Suprapubic skin (tissue), 4 donors: ENCODE results near the gene KREMEN2. TPM values are rescaled to one million over a fixed set of nuclear protein-coding genes. Genes with fewer than 3 reads are reported as not detected.

Experiments used
- DNase-seq, 2 donors: peaks; one replicate each; pipeline ENCODE4 v3.0.0-alpha.2; 2019; ENCODE audit warnings: low spot score in 2 of 2
- H3K27ac ChIP-seq: fragments of 200-600 bp; sonication (generic); one replicate; pipeline ENCODE4 v1.5.1; 2019
- H3K27me3 ChIP-seq: fragments of 200-600 bp; sonication (generic); one replicate; pipeline ENCODE4 v1.5.1; 2019
- H3K36me3 ChIP-seq: fragments of 200-600 bp; sonication (generic); one replicate; pipeline ENCODE4 v1.5.1; 2019
- H3K4me1 ChIP-seq: fragments of 200-600 bp; sonication (generic); one replicate; pipeline ENCODE4 v1.5.1; 2019
- H3K4me3 ChIP-seq: fragments of 200-600 bp; sonication (generic); one replicate; pipeline ENCODE4 v1.5.1; 2019; ENCODE audit warnings: mild to moderate bottlenecking
- H3K9me3 ChIP-seq: fragments of 200-600 bp; sonication (generic); one replicate; pipeline ENCODE4 v1.5.1; 2019
- EP300 ChIP-seq: sonication (generic); formaldehyde crosslinking; IDR thresholded peaks from one replicate; pipeline ENCODE4 v1.6.1; 2017; ENCODE audit warnings: antibody characterized with exemption
- POLR2A ChIP-seq, 2 donors: fragments of 450-650 bp; IDR thresholded peaks; one replicate each; pipeline ENCODE4 v1.6.1; 2017; ENCODE audit warnings: antibody characterized with exemption in 2 of 2, mild to moderate bottlenecking in 2 of 2, moderate library complexity in 2 of 2
- POLR2AphosphoS5 ChIP-seq, 3 donors: sonication (generic); formaldehyde crosslinking; IDR thresholded peaks; one replicate each; pipeline ENCODE4 v1.6.1; 2017; ENCODE audit warnings: antibody characterized with exemption in 3 of 3
- WGBS: methylation state at CpG from one replicate; pipeline ENCODE4 v1.1.5; 2018; 5-methylcytosine and 5-hydroxymethylcytosine counted together
- total RNA-seq, 4 donors: library from RNA; depleted of rRNA; stranded (reverse); fragments of >200 nt; gene quantifications; one replicate each; pipeline ENCODE4 v1.1.0, GENCODE V29; 2016
- TF ChIP-seq, protein P1 (sequence below), 2 donors: fragments of 200-600 bp in 1 of 2; fragments of 450-650 bp in 1 of 2; sonication (generic) in 1 of 2; IDR thresholded peaks; one replicate each; pipeline ENCODE4 v1.5.1; 2016 to 2019; ENCODE audit warnings: antibody characterized with exemption in 2 of 2, mild to moderate bottlenecking in 1 of 2, moderate library complexity in 1 of 2

KREMEN2 gene
- total RNA-seq, 4 donors from 2014 or later: 1.0 to 4.2 (median 3.9) TPM

- no peak for DNase-seq
- TF ChIP-seq POLR2A (IDR thresholded peaks at IDR 0.05): no peak
- TF ChIP-seq EP300: no peak
- TF ChIP-seq POLR2AphosphoS5 (IDR thresholded peaks at IDR 0.05): no peak
- TF ChIP-seq, protein P1, sequence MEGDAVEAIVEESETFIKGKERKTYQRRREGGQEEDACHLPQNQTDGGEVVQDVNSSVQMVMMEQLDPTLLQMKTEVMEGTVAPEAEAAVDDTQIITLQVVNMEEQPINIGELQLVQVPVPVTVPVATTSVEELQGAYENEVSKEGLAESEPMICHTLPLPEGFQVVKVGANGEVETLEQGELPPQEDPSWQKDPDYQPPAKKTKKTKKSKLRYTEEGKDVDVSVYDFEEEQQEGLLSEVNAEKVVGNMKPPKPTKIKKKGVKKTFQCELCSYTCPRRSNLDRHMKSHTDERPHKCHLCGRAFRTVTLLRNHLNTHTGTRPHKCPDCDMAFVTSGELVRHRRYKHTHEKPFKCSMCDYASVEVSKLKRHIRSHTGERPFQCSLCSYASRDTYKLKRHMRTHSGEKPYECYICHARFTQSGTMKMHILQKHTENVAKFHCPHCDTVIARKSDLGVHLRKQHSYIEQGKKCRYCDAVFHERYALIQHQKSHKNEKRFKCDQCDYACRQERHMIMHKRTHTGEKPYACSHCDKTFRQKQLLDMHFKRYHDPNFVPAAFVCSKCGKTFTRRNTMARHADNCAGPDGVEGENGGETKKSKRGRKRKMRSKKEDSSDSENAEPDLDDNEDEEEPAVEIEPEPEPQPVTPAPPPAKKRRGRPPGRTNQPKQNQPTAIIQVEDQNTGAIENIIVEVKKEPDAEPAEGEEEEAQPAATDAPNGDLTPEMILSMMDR (IDR thresholded peaks at IDR 0.05): no peak
- H3K27ac ChIP-seq: no peak overlapping the region
- peaks cover 7% of the 10 kb centered on the region for H3K27me3 ChIP-seq
- no peaks in the 10 kb centered on the region for H3K36me3 ChIP-seq
- H3K4me3 ChIP-seq: no peak overlapping the region
- H3K4me1 ChIP-seq: peaks cover 16% of the 10 kb centered on the region
- H3K9me3 ChIP-seq: no peaks in the 10 kb centered on the region
- WGBS: 85% methylated on average over 5 of the region's 15 CpGs
Observed at GRCh38 chr16:2976673-2977072, 12.6 kb downstream of the KREMEN2 start.

DNA sequence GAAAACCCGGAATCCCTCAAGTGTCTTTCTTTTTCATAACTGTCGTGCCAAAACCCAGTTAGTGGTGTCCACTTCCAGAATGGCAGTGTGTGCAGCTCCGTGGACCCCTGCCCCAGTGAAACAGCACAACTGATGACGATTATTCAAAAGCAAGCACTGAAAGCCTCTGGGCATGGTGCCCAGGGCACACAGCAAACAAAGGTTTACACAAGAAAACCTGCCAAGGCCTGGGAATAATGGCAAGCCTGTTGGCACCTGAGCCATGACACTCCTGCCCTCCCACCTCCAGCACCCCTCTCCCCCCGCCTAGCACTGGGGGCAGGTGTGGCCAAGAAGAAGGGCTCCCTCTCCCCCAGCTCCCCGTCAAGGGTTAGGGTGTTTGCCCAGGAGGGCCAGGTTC, 13.4 kb downstream of the KREMEN2 start:
- Histone ChIP-seq H3K36me3 (no peaks in the 10 kb centered on the region), H3K4me1 (peaks cover 16% of the 10 kb centered on the region), H3K27me3 (peaks cover 7% of the 10 kb centered on the region), H3K27ac (no peak overlapping the region), H3K4me3 (no peak overlapping the region), H3K9me3 (no peaks in the 10 kb centered on the region)
- no peak for DNase-seq
- TF ChIP-seq EP300 (no peak), POLR2A (IDR thresholded peaks at IDR 0.05) (no peak), POLR2AphosphoS5 (IDR thresholded peaks at IDR 0.05) (no peak)
- TF ChIP-seq, protein P1 (IDR thresholded peaks at IDR 0.05): no peak
- 70% methylated on average over 5 of the region's 6 CpGs for WGBS

- WGBS: 1% methylated on average over 16 of the region's 43 CpGs
- H3K27me3 ChIP-seq: peaks cover 7% of the 10 kb centered on the region
- no peaks in the 10 kb centered on the region for H3K36me3 ChIP-seq
- peak overlapping the region; percentile 80 for H3K4me3 ChIP-seq
- TF ChIP-seq POLR2AphosphoS5 (IDR thresholded peaks at IDR 0.05) (no peak), EP300 (no peak), POLR2A (IDR thresholded peaks at IDR 0.05) (no peak)
- TF ChIP-seq, protein P1 (IDR thresholded peaks at IDR 0.05): no peak
- DNase-seq: no peak
- H3K27ac ChIP-seq: no peak overlapping the region
- H3K4me1 ChIP-seq: peaks cover 28% of the 10 kb centered on the region
- no peaks in the 10 kb centered on the region for H3K9me3 ChIP-seq
Observed at GRCh38 chr16:2979669-2980226, 15.7 kb downstream of the KREMEN2 start.

GRCh38 chr16:2980227-2981176, 16.4 kb downstream of the KREMEN2 start, which contains the start of gene PKMYT1:
PKMYT1 (minus strand) TSS chr16:2980446; CDS start chr16:2979657, 789 bp downstream.
- peak in 1 of 2 donors; percentile 71 for TF ChIP-seq POLR2A (IDR thresholded peaks at IDR 0.05)
- TF ChIP-seq, protein P1 (IDR thresholded peaks at IDR 0.05): no peak
- TF ChIP-seq POLR2AphosphoS5 (IDR thresholded peaks at IDR 0.05): peak in 2 of 3 donors; percentile 36 to 58
- no peak for TF ChIP-seq EP300
- no peaks in the 10 kb centered on the region for H3K9me3 ChIP-seq
- H3K36me3 ChIP-seq: no peaks in the 10 kb centered on the region
- WGBS: 39% methylated on average over 13 of the region's 91 CpGs
- peaks cover 31% of the 10 kb centered on the region for H3K4me1 ChIP-seq
- peak within 1 kb of the TSS; percentile 80 for H3K27ac ChIP-seq
- peak within 1 kb of the TSS; percentile 80 for H3K4me3 ChIP-seq
- H3K27me3 ChIP-seq: peaks cover 7% of the 10 kb centered on the region
- peak; percentile 90 to 93 for DNase-seq
